GM12878 (cell line): ENCODE measurements around the gene CDH1. TPM values are rescaled to one million over a fixed set of nuclear protein-coding genes. Genes with fewer than 3 reads are reported as not detected.

Experiments used
- ATAC-seq: fragments of 200-7000 bp; cut with Tn5 transposase; 3 replicates; pipeline ENCODE4 v1.9.1; 2020; ENCODE audit warnings: mild to moderate bottlenecking, moderate library complexity
- BruUV-seq: library from RNA; stranded (reverse); fragments of 400-500 nt; replicated peaks from 2 replicates; lab custom pipeline; 2021; lab: Mats Ljungman, UMichigan
- CTCF ChIA-PET: fragments of 300-600 bp; sonication (Branson Sonifier 250); formaldehyde crosslinking; extraction: SDS; loops from one replicate; lab custom pipeline; 2021; ENCODE audit warnings: inconsistent platforms; lab: Yijun Ruan, JAX
- POLR2A ChIA-PET: fragments of 350-600 bp; formaldehyde crosslinking; extraction: SDS; loops from one replicate; lab custom pipeline; 2021; ENCODE audit warnings: inconsistent platforms; lab: Charles Lee
- RAD21 ChIA-PET: fragments of 300-600 bp; sonication (Branson Sonifier 250); formaldehyde crosslinking; loops from one replicate; lab custom pipeline; 2023; ENCODE audit warnings: antibody characterized with exemption; ENCODE audit not compliant: unreplicated experiment; lab: Charles Lee
- SMC1A ChIA-PET: fragments of 300-600 bp; sonication (Branson Sonifier 250); formaldehyde crosslinking; loops from one replicate; lab custom pipeline; 2023; ENCODE audit not compliant: unreplicated experiment, uncharacterized antibody; lab: Charles Lee
- DNase-seq: peaks from one replicate; pipeline ENCODE4 v3.0.0-alpha.2; 2011; ENCODE audit warnings: low read depth, low spot score
- FAIRE-seq: peaks from 3 replicates; lab custom pipeline; 2011; peaks lifted over from hg19 to GRCh38; lab: Jason Lieb, UNC
- H2AFZ ChIP-seq: 2 replicates; pipeline ENCODE4 v1.6.0; 2011; ENCODE audit warnings: low read depth, low read length, control low read depth; ENCODE audit not compliant: control insufficient read depth
- H3K27ac ChIP-seq: 2 replicates; pipeline ENCODE4 v1.5.1; 2011; ENCODE audit warnings: control low read depth; ENCODE audit not compliant: control insufficient read depth, insufficient read depth
- H3K27me3 ChIP-seq, 2 experiments: replicated peaks in 1 of 2; 2 replicates each; pipeline versions ENCODE4 v1.6.0 to v1.6.1; 2011; ENCODE audit warnings: low read length in 1 of 2; ENCODE audit not compliant: control insufficient read depth in 2 of 2, insufficient read depth in 2 of 2
- H3K36me3 ChIP-seq, 2 experiments: 2 replicates each; pipeline ENCODE4 v1.5.1; 2011; ENCODE audit warnings: low read length in 1 of 2; ENCODE audit not compliant: control insufficient read depth in 2 of 2, insufficient read depth in 2 of 2
- H3K4me1 ChIP-seq: 2 replicates; pipeline ENCODE4 v1.6.1; 2011; ENCODE audit warnings: mild to moderate bottlenecking, low read length, moderate library complexity, mixed read lengths; ENCODE audit not compliant: control insufficient read depth, insufficient read depth
- H3K4me2 ChIP-seq: 2 replicates; pipeline ENCODE4 v1.6.0; 2011; ENCODE audit warnings: control low read depth; ENCODE audit not compliant: control insufficient read depth, insufficient read depth
- H3K4me3 ChIP-seq: fragments of 200-600 bp; sonication (generic); 2 replicates; pipeline ENCODE4 v1.5.1; 2016
- H3K79me2 ChIP-seq: 2 replicates; pipeline ENCODE4 v1.6.0; 2011; ENCODE audit warnings: low read length; ENCODE audit not compliant: control insufficient read depth, insufficient read depth
- H3K9ac ChIP-seq: 2 replicates; pipeline ENCODE4 v1.8.0; 2011; ENCODE audit warnings: low read length, control low read depth, mixed read lengths; ENCODE audit not compliant: control insufficient read depth, insufficient read depth
- H3K9me3 ChIP-seq: replicated peaks from 3 replicates; pipeline ENCODE4 v1.5.1; 2011; ENCODE audit warnings: mild to moderate bottlenecking, low read length; ENCODE audit not compliant: control insufficient read depth, insufficient read depth
- H4K20me1 ChIP-seq: 2 replicates; pipeline ENCODE4 v1.6.0; 2011; ENCODE audit not compliant: control insufficient read depth, insufficient read depth
- BRCA1 ChIP-seq: IDR thresholded peaks from 2 replicates; pipeline ENCODE4 v1.6.1; 2011; ENCODE audit warnings: low read depth, low read length, improper control_type of control experiment
- CREM ChIP-seq: IDR thresholded peaks from 2 replicates; pipeline ENCODE4 v1.6.1; 2014; ENCODE audit warnings: antibody characterized with exemption, low read depth
- EP300 ChIP-seq, 2 experiments: fragments of 150-350 bp in 1 of 2; IDR thresholded peaks; 2 replicates each; pipeline ENCODE4 v1.6.1; 2011 to 2012; ENCODE audit warnings: low read depth in 2 of 2, low read length in 2 of 2, borderline replicate concordance in 1 of 2, improper control_type of control experiment in 1 of 2, inconsistent platforms in 1 of 2; ENCODE audit not compliant: control insufficient read depth in 1 of 2
- ETV6 ChIP-seq, 2 experiments: fragments of 450-650 bp in 1 of 2; IDR thresholded peaks in 1 of 2; conservative IDR thresholded peaks in 1 of 2; 2 replicates each; pipeline ENCODE4 v1.6.1; 2014; ENCODE audit warnings: antibody characterized with exemption in 1 of 2, borderline replicate concordance in 1 of 2, low read depth in 1 of 2, mild to moderate bottlenecking in 1 of 2, moderate library complexity in 1 of 2
- FOXK2 ChIP-seq: fragments of 450-650 bp; IDR thresholded peaks from 2 replicates; pipeline ENCODE4 v1.6.1; 2017; ENCODE audit warnings: mild to moderate bottlenecking, moderate library complexity
- HDAC2 ChIP-seq: fragments of 200-600 bp; sonication (generic); IDR thresholded peaks from 2 replicates; pipeline ENCODE4 v1.6.1; 2017
- NR2C2 ChIP-seq: IDR thresholded peaks from 2 replicates; pipeline ENCODE4 v1.6.1; 2011; ENCODE audit warnings: borderline replicate concordance, low read depth; ENCODE audit not compliant: control insufficient read depth, insufficient read length
- SMAD1 ChIP-seq: fragments of 450-650 bp; IDR thresholded peaks from 2 replicates; pipeline ENCODE4 v1.6.1; 2018; ENCODE audit warnings: mild to moderate bottlenecking, low read depth; ENCODE audit not compliant: partially characterized antibody
- TCF7 ChIP-seq: IDR thresholded peaks from 2 replicates; pipeline ENCODE4 v1.6.1; 2014; ENCODE audit warnings: antibody characterized with exemption, borderline replicate concordance
- WGBS: methylation state at CpG from one replicate; pipeline ENCODE4 v1.1.6; 2016; ENCODE audit warnings: low lambda C conversion rate; ENCODE audit not compliant: insufficient replicate concordance, insufficient coverage; ENCODE audit errors: missing lambda C conversion rate; 5-methylcytosine and 5-hydroxymethylcytosine counted together
- in situ Hi-C: fragments of 300-500 bp; cut with MboI; formaldehyde crosslinking; loops from 9 replicates; pipeline ENCODE4 v1.14.3; 2018; ENCODE audit warnings: mixed read lengths
- intact Hi-C: fragments of 100-400 bp; cut with micrococcal nuclease; formaldehyde crosslinking; loops from one replicate; pipeline ENCODE4 v1.14.2; 2022; ENCODE audit not compliant: unreplicated experiment
- polyA plus RNA-seq, 11 experiments: library from polyadenylated mRNA; depleted of rRNA in 4 of 11; unstranded in 6 of 11; stranded (reverse) in 5 of 11; fragments of >200 nt; fragmentation: Nextera tagmentation in 4 of 11; fragmentation: Illumina TruSeq in 1 of 11; extraction: Ambion mirVana in 4 of 11; extraction: Trizol in 1 of 11; gene quantifications; 1 replicate in 1 of 11; 2 replicates in 10 of 11; pipeline versions ENCODE4 v1.2.1 to v1.2.3, GENCODE V29; 2011 to 2016; ENCODE audit warnings: inconsistent platforms in 2 of 11, missing spikeins in 2 of 11, low read depth in 1 of 11
- total RNA-seq, 4 experiments: library from RNA; depleted of rRNA in 3 of 4; stranded (reverse); fragments of >200 nt in 3 of 4; fragmentation: Illumina TruSeq in 1 of 4; extraction: Trizol in 1 of 4; gene quantifications; 2 replicates each; pipeline versions ENCODE4 v1.2.1 to v1.2.3, GENCODE V29; 2013 to 2021
- TF ChIP-seq, protein P1 (sequence below): fragments of 450-650 bp; IDR thresholded peaks from 2 replicates; pipeline ENCODE4 v1.6.1; 2018; ENCODE audit warnings: mild to moderate bottlenecking, low read depth, moderate library complexity; ENCODE audit not compliant: partially characterized antibody
- TF ChIP-seq, protein P2 (sequence below): fragments of 450-650 bp; IDR thresholded peaks from 2 replicates; pipeline ENCODE4 v1.6.1; 2014; ENCODE audit warnings: mild to moderate bottlenecking
- TF ChIP-seq, protein P3 (sequence below): fragments of 450-650 bp; formaldehyde crosslinking; IDR thresholded peaks from 2 replicates; pipeline ENCODE4 v1.4.0; 2020; ENCODE audit warnings: mild to moderate bottlenecking, moderate library complexity

The CDH1 gene
- total and polyA plus RNA-seq, 10 of the 15 experiments (the other 5 are each of a cell fraction or from before 2014, with no cell fraction given): 2.2 to 30.6 (median 17.7) TPM

DNA sequence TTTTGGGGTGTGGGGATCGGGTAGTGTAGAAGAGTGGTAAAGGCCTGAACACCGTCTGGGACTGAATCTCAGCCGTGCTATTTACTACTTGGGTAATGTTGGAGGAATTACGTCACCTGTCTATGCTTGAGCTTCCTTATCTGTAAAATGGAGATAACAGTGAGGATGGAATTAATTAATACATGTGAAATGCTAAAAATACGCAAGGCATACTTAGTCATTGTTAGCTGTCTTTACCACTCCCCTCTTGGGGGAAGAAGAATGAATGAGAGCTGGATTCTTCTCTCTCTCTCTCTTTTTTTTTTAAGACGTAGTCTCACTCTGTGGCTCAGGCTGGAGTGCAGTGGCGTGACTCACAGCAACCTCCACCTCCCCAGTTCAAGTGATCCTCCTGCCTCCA, 65.1 kb downstream of the CDH1 start:
- WGBS: 70% methylated on average over 6 of the region's 7 CpGs
- no peaks in the 10 kb centered on the region for H3K36me3 ChIP-seq
- no peak overlapping the region for H3K27ac ChIP-seq
- no peaks in the 10 kb centered on the region for H4K20me1 ChIP-seq
- BruUV-seq: no TSS peak
- H3K79me2 ChIP-seq: no peaks in the 10 kb centered on the region
- SMC1A ChIA-PET: interaction anchor here (0.7 to 5.6 kb wide), 4 partner anchors 40 to 275 kb away, joined by 3 to 24 read pairs (median 10); no protein-coding TSS in a partner anchor
- POLR2A ChIA-PET: no interaction called here
- in situ Hi-C loops (loop anchor here (5.0 to 25.0 kb wide), 2 partner anchors 95 to 265 kb away; partner anchors contain the start of gene ZFP90), intact Hi-C loops (no loop called here)
- FAIRE-seq: no peak
- H2AFZ ChIP-seq: no peak overlapping the region
- no peaks in the 10 kb centered on the region for H3K4me1 ChIP-seq
- H3K9me3 ChIP-seq: no peaks in the 10 kb centered on the region; the same call in 2 of the 3 replicates
- no peak overlapping the region for H3K4me2 ChIP-seq
- RAD21 ChIA-PET: interaction anchor here (1.3 to 2.4 kb wide), 3 partner anchors 99 to 273 kb away, joined by 5 to 7 read pairs (median 6); no protein-coding TSS in a partner anchor
- no peak overlapping the region for H3K9ac ChIP-seq
- no peak for ATAC-seq
- no peak for DNase-seq
- TF ChIP-seq CREM (no peak), NR2C2 (no peak), HDAC2 (no peak), BRCA1 (no peak), ETV6 (conservative IDR thresholded peaks at IDR 0.05 in 1 of 2, IDR thresholded peaks at IDR 0.05 in 1 of 2; ENCODE audit: borderline replicate concordance in 1 of 2, low read depth in 1 of 2) (no peak), FOXK2 (no peak), TCF7 (no peak), SMAD1 (no peak), EP300 (IDR thresholded peaks at IDR 0.05; ENCODE audit: borderline replicate concordance in 1 of 2, control insufficient read depth in 1 of 2, low read depth in 2 of 2, low read length in 2 of 2) (no peak)
- TF ChIP-seq, protein P1, sequence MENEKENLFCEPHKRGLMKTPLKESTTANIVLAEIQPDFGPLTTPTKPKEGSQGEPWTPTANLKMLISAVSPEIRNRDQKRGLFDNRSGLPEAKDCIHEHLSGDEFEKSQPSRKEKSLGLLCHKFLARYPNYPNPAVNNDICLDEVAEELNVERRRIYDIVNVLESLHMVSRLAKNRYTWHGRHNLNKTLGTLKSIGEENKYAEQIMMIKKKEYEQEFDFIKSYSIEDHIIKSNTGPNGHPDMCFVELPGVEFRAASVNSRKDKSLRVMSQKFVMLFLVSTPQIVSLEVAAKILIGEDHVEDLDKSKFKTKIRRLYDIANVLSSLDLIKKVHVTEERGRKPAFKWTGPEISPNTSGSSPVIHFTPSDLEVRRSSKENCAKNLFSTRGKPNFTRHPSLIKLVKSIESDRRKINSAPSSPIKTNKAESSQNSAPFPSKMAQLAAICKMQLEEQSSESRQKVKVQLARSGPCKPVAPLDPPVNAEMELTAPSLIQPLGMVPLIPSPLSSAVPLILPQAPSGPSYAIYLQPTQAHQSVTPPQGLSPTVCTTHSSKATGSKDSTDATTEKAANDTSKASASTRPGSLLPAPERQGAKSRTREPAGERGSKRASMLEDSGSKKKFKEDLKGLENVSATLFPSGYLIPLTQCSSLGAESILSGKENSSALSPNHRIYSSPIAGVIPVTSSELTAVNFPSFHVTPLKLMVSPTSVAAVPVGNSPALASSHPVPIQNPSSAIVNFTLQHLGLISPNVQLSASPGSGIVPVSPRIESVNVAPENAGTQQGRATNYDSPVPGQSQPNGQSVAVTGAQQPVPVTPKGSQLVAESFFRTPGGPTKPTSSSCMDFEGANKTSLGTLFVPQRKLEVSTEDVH: no peak
- TF ChIP-seq, protein P2, sequence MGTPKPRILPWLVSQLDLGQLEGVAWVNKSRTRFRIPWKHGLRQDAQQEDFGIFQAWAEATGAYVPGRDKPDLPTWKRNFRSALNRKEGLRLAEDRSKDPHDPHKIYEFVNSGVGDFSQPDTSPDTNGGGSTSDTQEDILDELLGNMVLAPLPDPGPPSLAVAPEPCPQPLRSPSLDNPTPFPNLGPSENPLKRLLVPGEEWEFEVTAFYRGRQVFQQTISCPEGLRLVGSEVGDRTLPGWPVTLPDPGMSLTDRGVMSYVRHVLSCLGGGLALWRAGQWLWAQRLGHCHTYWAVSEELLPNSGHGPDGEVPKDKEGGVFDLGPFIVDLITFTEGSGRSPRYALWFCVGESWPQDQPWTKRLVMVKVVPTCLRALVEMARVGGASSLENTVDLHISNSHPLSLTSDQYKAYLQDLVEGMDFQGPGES: no peak
- TF ChIP-seq, protein P3, sequence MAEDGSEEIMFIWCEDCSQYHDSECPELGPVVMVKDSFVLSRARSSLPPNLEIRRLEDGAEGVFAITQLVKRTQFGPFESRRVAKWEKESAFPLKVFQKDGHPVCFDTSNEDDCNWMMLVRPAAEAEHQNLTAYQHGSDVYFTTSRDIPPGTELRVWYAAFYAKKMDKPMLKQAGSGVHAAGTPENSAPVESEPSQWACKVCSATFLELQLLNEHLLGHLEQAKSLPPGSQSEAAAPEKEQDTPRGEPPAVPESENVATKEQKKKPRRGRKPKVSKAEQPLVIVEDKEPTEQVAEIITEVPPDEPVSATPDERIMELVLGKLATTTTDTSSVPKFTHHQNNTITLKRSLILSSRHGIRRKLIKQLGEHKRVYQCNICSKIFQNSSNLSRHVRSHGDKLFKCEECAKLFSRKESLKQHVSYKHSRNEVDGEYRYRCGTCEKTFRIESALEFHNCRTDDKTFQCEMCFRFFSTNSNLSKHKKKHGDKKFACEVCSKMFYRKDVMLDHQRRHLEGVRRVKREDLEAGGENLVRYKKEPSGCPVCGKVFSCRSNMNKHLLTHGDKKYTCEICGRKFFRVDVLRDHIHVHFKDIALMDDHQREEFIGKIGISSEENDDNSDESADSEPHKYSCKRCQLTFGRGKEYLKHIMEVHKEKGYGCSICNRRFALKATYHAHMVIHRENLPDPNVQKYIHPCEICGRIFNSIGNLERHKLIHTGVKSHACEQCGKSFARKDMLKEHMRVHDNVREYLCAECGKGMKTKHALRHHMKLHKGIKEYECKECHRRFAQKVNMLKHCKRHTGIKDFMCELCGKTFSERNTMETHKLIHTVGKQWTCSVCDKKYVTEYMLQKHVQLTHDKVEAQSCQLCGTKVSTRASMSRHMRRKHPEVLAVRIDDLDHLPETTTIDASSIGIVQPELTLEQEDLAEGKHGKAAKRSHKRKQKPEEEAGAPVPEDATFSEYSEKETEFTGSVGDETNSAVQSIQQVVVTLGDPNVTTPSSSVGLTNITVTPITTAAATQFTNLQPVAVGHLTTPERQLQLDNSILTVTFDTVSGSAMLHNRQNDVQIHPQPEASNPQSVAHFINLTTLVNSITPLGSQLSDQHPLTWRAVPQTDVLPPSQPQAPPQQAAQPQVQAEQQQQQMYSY (CRISPR knock-in tag): no peak
- no peak overlapping the region for H3K4me3 ChIP-seq
- CTCF ChIA-PET: interaction anchor here (0.8 to 3.7 kb wide), 4 partner anchors 99 to 281 kb away, joined by 4 to 15 read pairs (median 4); no protein-coding TSS in a partner anchor
- H3K27me3 ChIP-seq: no peaks in the 10 kb centered on the region
